HuH-7 (cell line): ENCODE results near the gene GIPR.
A peak's percentile ranks its signal among the peaks of the same experiment; 100 is the strongest.
"Not testable (repeated sequence)": the region's sequence is repeated elsewhere in the genome, so short reads cannot be mapped to it uniquely, and the experiment has no call there.

Source experiments
- DNase-seq: peaks from one replicate; pipeline ENCODE4 v3.0.0; 2011; ENCODE audit warnings: low spot score

The GIPR gene

GRCh38 chr19:45667620-45668341, at the start of gene GIPR:
GIPR (plus strand) TSS chr19:45668221; CDS start chr19:45669521, 1,300 bp downstream.
- DNase-seq: peak; percentile 82

GRCh38 chr19:45621389-45621788, 46.6 kb upstream of the GIPR start:
- no peak for DNase-seq

GRCh38 chr19:45621976-45622503, 46.0 kb upstream of the GIPR start:
- no peak for DNase-seq

- DNase-seq: no peak
These were observed 44.0 kb upstream of the GIPR start for GRCh38 chr19:45623984-45624383.

GRCh38 chr19:45628219-45628618, 39.8 kb upstream of the GIPR start:
- DNase-seq: not testable (repeated sequence)

GRCh38 chr19:45629704-45630103, 38.3 kb upstream of the GIPR start:
- no peak for DNase-seq

- DNase-seq: no peak
These were observed 37.6 kb upstream of the GIPR start for GRCh38 chr19:45630463-45630862.

- no peak for DNase-seq
These were observed 35.4 kb upstream of the GIPR start for GRCh38 chr19:45632468-45633196.

- no peak for DNase-seq
These were observed 31.7 kb upstream of the GIPR start for GRCh38 chr19:45636275-45636674.

- no peak for DNase-seq
These were observed 31.1 kb upstream of the GIPR start for GRCh38 chr19:45636902-45637301.

GRCh38 chr19:45637890-45638667, 29.9 kb upstream of the GIPR start:
- no peak for DNase-seq

GRCh38 chr19:45638930-45639729, 28.9 kb upstream of the GIPR start, which contains the start of gene EML2:
EML2 (minus strand) TSS chr19:45639397; CDS start chr19:45639376, 21 bp downstream.
- peak; percentile 78 for DNase-seq

GRCh38 chr19:45640849-45641273, 27.2 kb upstream of the GIPR start:
- DNase-seq: peak; percentile 46

GRCh38 chr19:45641274-45642105, 26.5 kb upstream of the GIPR start:
- DNase-seq: peak; percentile 95

- peak; percentile 96 for DNase-seq
These were observed 24.7 kb upstream of the GIPR start for GRCh38 chr19:45643024-45643926.

- DNase-seq: no peak
These were observed 23.9 kb upstream of the GIPR start for GRCh38 chr19:45643927-45644771.

- DNase-seq: no peak
These were observed 22.9 kb upstream of the GIPR start for GRCh38 chr19:45645068-45645630.
